Measurements from ENCODE around the gene B3GNT7.

DNA sequence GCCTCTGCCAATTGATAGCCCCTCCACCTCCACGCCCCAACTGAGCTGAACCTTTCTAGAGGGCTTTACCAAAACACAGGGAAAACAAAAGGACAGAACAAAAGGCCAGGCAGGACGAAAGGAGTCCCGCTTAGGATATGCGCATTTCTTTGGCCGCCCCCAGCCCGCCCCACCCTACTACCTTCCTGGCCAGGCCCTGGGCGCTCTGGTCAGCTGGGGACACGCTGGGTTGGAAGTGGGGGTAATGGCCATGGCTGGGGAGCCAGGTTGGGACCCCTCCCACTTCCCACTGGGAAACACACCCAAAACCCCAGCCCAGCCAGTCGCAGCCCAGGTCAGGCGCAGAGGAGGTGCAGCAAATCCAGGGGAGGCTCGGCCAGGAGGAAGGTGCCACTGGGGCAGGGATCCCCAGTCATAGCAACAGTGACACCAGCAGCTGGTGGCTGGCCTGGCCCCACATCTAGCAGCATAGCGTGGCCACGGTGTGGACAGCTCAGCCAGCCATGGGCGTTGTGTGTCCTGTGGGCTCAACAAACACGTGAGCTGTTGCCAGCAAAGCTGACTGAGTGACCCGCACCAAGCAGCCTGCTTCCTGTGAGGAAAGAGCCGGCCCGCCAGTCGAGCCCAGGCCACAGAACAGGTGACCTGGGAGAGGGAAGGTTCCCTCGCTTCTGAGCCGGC lies 24.6 kb upstream of the B3GNT7 start:
- TF ChIP-seq, protein P1, sequence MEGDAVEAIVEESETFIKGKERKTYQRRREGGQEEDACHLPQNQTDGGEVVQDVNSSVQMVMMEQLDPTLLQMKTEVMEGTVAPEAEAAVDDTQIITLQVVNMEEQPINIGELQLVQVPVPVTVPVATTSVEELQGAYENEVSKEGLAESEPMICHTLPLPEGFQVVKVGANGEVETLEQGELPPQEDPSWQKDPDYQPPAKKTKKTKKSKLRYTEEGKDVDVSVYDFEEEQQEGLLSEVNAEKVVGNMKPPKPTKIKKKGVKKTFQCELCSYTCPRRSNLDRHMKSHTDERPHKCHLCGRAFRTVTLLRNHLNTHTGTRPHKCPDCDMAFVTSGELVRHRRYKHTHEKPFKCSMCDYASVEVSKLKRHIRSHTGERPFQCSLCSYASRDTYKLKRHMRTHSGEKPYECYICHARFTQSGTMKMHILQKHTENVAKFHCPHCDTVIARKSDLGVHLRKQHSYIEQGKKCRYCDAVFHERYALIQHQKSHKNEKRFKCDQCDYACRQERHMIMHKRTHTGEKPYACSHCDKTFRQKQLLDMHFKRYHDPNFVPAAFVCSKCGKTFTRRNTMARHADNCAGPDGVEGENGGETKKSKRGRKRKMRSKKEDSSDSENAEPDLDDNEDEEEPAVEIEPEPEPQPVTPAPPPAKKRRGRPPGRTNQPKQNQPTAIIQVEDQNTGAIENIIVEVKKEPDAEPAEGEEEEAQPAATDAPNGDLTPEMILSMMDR (IDR thresholded peaks at IDR 0.05; ENCODE audit: insufficient read depth, low read length): no peak
- TF ChIP-seq POLR2AphosphoS5 (IDR thresholded peaks at IDR 0.05; ENCODE audit: low read depth): no peak
- TF ChIP-seq SPI1 (IDR thresholded peaks at IDR 0.05; ENCODE audit: borderline replicate concordance, low read depth): no peak
